ENCODE data around the gene MLC1.

MLC1 gene

GRCh38 chr22:50049299-50050195 is 35.7 kb downstream of the MLC1 start (continued):
- no peak for TF ChIP-seq ZNF366 (tag by site-specific recombination; conservative IDR thresholded peaks at IDR 0.05)
- TF ChIP-seq ZNF138 (tag by site-specific recombination; IDR thresholded peaks at IDR 0.05; ENCODE audit: borderline replicate concordance), result no peak

- Histone ChIP-seq H3K27ac (ENCODE audit: extremely low read depth, low read depth, low read length) (no peak overlapping the region), H3K36me3 (ENCODE audit: control insufficient read depth in 2 of 2, insufficient read depth in 1 of 2, low read length in 2 of 2) (no peaks in the 10 kb centered on the region), H3K4me3 (ENCODE audit: low read depth, low read length) (no peak overlapping the region), H3K9me3 (ENCODE audit: control insufficient read depth, insufficient read depth, low read depth, low read length) (no peaks in the 10 kb centered on the region), H3K4me1 (ENCODE audit: control insufficient read depth, insufficient read depth, low read length) (no peaks in the 10 kb centered on the region)
- CTCF ChIA-PET, result interaction anchor here (1.0 kb wide), 1 partner anchor 18 kb away, joined by 3 read pairs; no protein-coding TSS in a partner anchor
- POLR2A ChIA-PET, result no interaction called here
- TF ChIP-seq ZBTB17 (tag by site-specific recombination; IDR thresholded peaks at IDR 0.05), result no peak
- no peak for TF ChIP-seq GLIS1 (tag by site-specific recombination; IDR thresholded peaks at IDR 0.05)
- no peak for TF ChIP-seq ZNF433 (tag by site-specific recombination; IDR thresholded peaks at IDR 0.05; ENCODE audit: low read depth)
- TF ChIP-seq ZNF549 (tag by site-specific recombination; IDR thresholded peaks at IDR 0.05), result no peak
- TF ChIP-seq ZNF571 (tag by site-specific recombination; IDR thresholded peaks at IDR 0.05), result no peak
- TF ChIP-seq ZNF324 (tag by site-specific recombination; IDR thresholded peaks at IDR 0.05), result no peak
- TF ChIP-seq ZNF423 (tag by site-specific recombination; IDR thresholded peaks at IDR 0.05), result no peak
- no peak for TF ChIP-seq ZBTB21 (tag by site-specific recombination; IDR thresholded peaks at IDR 0.05)
These were observed 36.4 kb downstream of the MLC1 start for GRCh38 chr22:50048836-50049235.

- Histone ChIP-seq H3K4me1 (ENCODE audit: control insufficient read depth, insufficient read depth, low read length) (no peaks in the 10 kb centered on the region), H3K4me3 (ENCODE audit: low read depth, low read length) (no peak overlapping the region), H3K36me3 (ENCODE audit: control insufficient read depth in 2 of 2, insufficient read depth in 1 of 2, low read length in 2 of 2) (no peaks in the 10 kb centered on the region), H3K27ac (ENCODE audit: extremely low read depth, low read depth, low read length) (no peak overlapping the region), H3K9me3 (ENCODE audit: control insufficient read depth, insufficient read depth, low read depth, low read length) (no peaks in the 10 kb centered on the region)
- POLR2A ChIA-PET, result no interaction called here
- CTCF ChIA-PET, result interaction anchor here (1.0 kb wide), 1 partner anchor 18 kb away, joined by 3 read pairs; no protein-coding TSS in a partner anchor
- TF ChIP-seq ZNF133 (tag by site-specific recombination; IDR thresholded peaks at IDR 0.05) (no peak), EGR2 (tag by site-specific recombination; IDR thresholded peaks at IDR 0.05; ENCODE audit: low read depth) (peak; percentile 30; the same call in 1 of the 2 replicates)
These were observed 37.0 kb downstream of the MLC1 start for GRCh38 chr22:50048061-50048765.

- CTCF ChIA-PET, result no interaction called here
- no peaks in the 10 kb centered on the region for H3K9me3 ChIP-seq (ENCODE audit: control insufficient read depth, insufficient read depth, low read depth, low read length)
- no peaks in the 10 kb centered on the region for H3K36me3 ChIP-seq (ENCODE audit: control insufficient read depth in 2 of 2, insufficient read depth in 1 of 2, low read length in 2 of 2)
- no peak overlapping the region for H3K27ac ChIP-seq (ENCODE audit: extremely low read depth, low read depth, low read length)
- H3K4me1 ChIP-seq (ENCODE audit: control insufficient read depth, insufficient read depth, low read length), result no peaks in the 10 kb centered on the region
- peak; percentile 42 for TF ChIP-seq GLIS2 (tag by site-specific recombination; IDR thresholded peaks at IDR 0.05)
- no peak for TF ChIP-seq ZNF585B (tag by site-specific recombination; IDR thresholded peaks at IDR 0.05)
- TF ChIP-seq ZNF473 (tag by site-specific recombination; IDR thresholded peaks at IDR 0.05), result no peak
- POLR2A ChIA-PET, result no interaction called here
- H3K4me3 ChIP-seq (ENCODE audit: low read depth, low read length), result no peak overlapping the region
These were observed 37.9 kb downstream of the MLC1 start for GRCh38 chr22:50047346-50047745.

- ChIA-PET CTCF (no interaction called here), POLR2A (no interaction called here)
- Histone ChIP-seq H3K4me3 (ENCODE audit: low read depth, low read length) (no peak overlapping the region), H3K9me3 (ENCODE audit: control insufficient read depth, insufficient read depth, low read depth, low read length) (no peaks in the 10 kb centered on the region), H3K4me1 (ENCODE audit: control insufficient read depth, insufficient read depth, low read length) (no peaks in the 10 kb centered on the region), H3K27ac (ENCODE audit: extremely low read depth, low read depth, low read length) (no peak overlapping the region), H3K36me3 (ENCODE audit: control insufficient read depth in 2 of 2, insufficient read depth in 1 of 2, low read length in 2 of 2) (no peaks in the 10 kb centered on the region)
- TF ChIP-seq ZNF2 (tag by site-specific recombination; IDR thresholded peaks at IDR 0.05) (no peak), ZNF580 (tag by site-specific recombination; IDR thresholded peaks at IDR 0.05) (no peak), ZNF354C (tag by site-specific recombination; IDR thresholded peaks at IDR 0.05; ENCODE audit: borderline replicate concordance, low read depth) (no peak), ZNF747 (tag by site-specific recombination; IDR thresholded peaks at IDR 0.05) (no peak), ZNF501 (tag by site-specific recombination; IDR thresholded peaks at IDR 0.05) (no peak), AEBP2 (tag by site-specific recombination; IDR thresholded peaks at IDR 0.05; ENCODE audit: borderline replicate concordance) (no peak)
These were observed 38.6 kb downstream of the MLC1 start for GRCh38 chr22:50046481-50047245.

Data from HEK293 (cell line).